ENCODE results near the gene POTEF.
"Not testable (repeated sequence)": the region's sequence is repeated elsewhere in the genome, so short reads cannot be mapped to it uniquely, and the experiment has no call there.

DNA sequence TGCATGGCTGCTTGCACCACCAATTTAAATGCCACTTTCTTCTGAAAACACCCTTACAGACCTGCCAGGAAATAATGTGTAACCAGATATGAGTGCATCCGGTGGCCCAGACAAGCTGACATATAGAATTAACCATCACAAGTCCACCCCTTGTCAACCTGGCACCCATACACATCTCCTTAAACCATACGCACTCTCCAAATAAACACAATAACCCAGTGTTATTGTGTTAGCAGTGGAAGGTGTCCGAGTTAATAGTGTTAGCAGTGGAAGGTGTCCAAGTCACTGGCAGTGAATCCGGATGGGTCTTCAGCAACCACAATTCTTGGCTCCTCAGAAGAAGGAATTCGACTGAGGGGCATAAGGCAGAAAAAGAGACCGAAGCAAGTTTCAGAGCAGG lies 19.5 kb upstream of the POTEF start:
- TF ChIP-seq, protein P1, sequence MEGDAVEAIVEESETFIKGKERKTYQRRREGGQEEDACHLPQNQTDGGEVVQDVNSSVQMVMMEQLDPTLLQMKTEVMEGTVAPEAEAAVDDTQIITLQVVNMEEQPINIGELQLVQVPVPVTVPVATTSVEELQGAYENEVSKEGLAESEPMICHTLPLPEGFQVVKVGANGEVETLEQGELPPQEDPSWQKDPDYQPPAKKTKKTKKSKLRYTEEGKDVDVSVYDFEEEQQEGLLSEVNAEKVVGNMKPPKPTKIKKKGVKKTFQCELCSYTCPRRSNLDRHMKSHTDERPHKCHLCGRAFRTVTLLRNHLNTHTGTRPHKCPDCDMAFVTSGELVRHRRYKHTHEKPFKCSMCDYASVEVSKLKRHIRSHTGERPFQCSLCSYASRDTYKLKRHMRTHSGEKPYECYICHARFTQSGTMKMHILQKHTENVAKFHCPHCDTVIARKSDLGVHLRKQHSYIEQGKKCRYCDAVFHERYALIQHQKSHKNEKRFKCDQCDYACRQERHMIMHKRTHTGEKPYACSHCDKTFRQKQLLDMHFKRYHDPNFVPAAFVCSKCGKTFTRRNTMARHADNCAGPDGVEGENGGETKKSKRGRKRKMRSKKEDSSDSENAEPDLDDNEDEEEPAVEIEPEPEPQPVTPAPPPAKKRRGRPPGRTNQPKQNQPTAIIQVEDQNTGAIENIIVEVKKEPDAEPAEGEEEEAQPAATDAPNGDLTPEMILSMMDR (optimal IDR thresholded peaks at IDR 0.05 in 1 of 3, IDR thresholded peaks at IDR 0.05 in 1 of 3, conservative IDR thresholded peaks at IDR 0.05 in 1 of 3; ENCODE audit: extremely low read depth in 1 of 3, insufficient read depth in 2 of 3, low read length in 3 of 3), result not testable (repeated sequence)
- not testable (repeated sequence) for TF ChIP-seq EZH2 (IDR thresholded peaks at IDR 0.05; ENCODE audit: low read length)

Data from keratinocyte (primary cell).